Bronchial epithelial cell (primary cell): ENCODE results near the gene UNG. TPM values are rescaled to one million over a fixed set of nuclear protein-coding genes. Genes with fewer than 3 reads are reported as not detected.
A peak's percentile ranks its signal among the peaks of the same experiment; 100 is the strongest.

Experiments
- DNase-seq: peaks from one replicate; pipeline ENCODE4 v3.0.0-alpha.2; 2010; ENCODE audit warnings: low read depth
- FAIRE-seq: peaks from 2 replicates; lab custom pipeline; 2011; peaks lifted over from hg19 to GRCh38; lab: Jason Lieb, UNC
- H3K27me3 ChIP-seq: 2 replicates; pipeline ENCODE4 v1.5.1; 2011; ENCODE audit warnings: low read length; ENCODE audit not compliant: control insufficient read depth, insufficient read depth
- H3K36me3 ChIP-seq: 2 replicates; pipeline ENCODE4 v1.5.1; 2011; ENCODE audit warnings: low read length; ENCODE audit not compliant: control insufficient read depth, insufficient read depth
- H3K4me3 ChIP-seq: 2 replicates; pipeline ENCODE4 v1.5.1; 2011; ENCODE audit warnings: mild to moderate bottlenecking, low read depth, low read length, control low read depth
- CTCF ChIP-seq: IDR thresholded peaks from 2 replicates; pipeline ENCODE4 v1.5.1; 2011; ENCODE audit warnings: mild to moderate bottlenecking, moderate library complexity, low read length, control low read depth, inconsistent platforms; ENCODE audit not compliant: insufficient read depth, severe bottlenecking
- total RNA-seq: library from RNA; depleted of rRNA; stranded (reverse); fragments of >200 nt; gene quantifications from 2 replicates; pipeline ENCODE4 v1.2.1, GENCODE V29; 2014

Gene UNG
- total RNA-seq, 1 donor from 2014 or later: 24.2 TPM

GRCh38 chr12:109126784-109127183 is 29.4 kb downstream of the UNG start:
- no peak for TF ChIP-seq CTCF
- FAIRE-seq: no peak
- Histone ChIP-seq H3K4me3 (no peak overlapping the region), H3K36me3 (no peaks in the 10 kb centered on the region), H3K27me3 (no peaks in the 10 kb centered on the region)
- DNase-seq: no peak

- FAIRE-seq (peak; percentile 47), DNase-seq (no peak)
- TF ChIP-seq CTCF: no peak
- Histone ChIP-seq H3K27me3 (no peaks in the 10 kb centered on the region), H3K36me3 (no peaks in the 10 kb centered on the region), H3K4me3 (no peak overlapping the region)
Observed at GRCh38 chr12:109127533-109128242, 30.3 kb downstream of the UNG start.

- no peaks in the 10 kb centered on the region for H3K27me3 ChIP-seq
- FAIRE-seq: no peak
- no peak for TF ChIP-seq CTCF
- H3K4me3 ChIP-seq: no peak overlapping the region
- H3K36me3 ChIP-seq: no peaks in the 10 kb centered on the region
- no peak for DNase-seq
Observed at GRCh38 chr12:109130297-109131153, 33.1 kb downstream of the UNG start.

- DNase-seq (no peak), FAIRE-seq (no peak)
- Histone ChIP-seq H3K4me3 (no peak overlapping the region), H3K36me3 (no peaks in the 10 kb centered on the region), H3K27me3 (no peaks in the 10 kb centered on the region)
- TF ChIP-seq CTCF: no peak
Observed at GRCh38 chr12:109131154-109132050, 34.0 kb downstream of the UNG start.

GRCh38 chr12:109134186-109134917 is 37.0 kb downstream of the UNG start:
- H3K4me3 ChIP-seq: no peak overlapping the region
- FAIRE-seq (no peak), DNase-seq (peak; percentile 9)
- H3K27me3 ChIP-seq: no peaks in the 10 kb centered on the region
- peak; percentile 54 for TF ChIP-seq CTCF
- no peaks in the 10 kb centered on the region for H3K36me3 ChIP-seq
